GM19468 (cell line): Measurements from ENCODE around the gene KCNJ3.
"Not testable (repeated sequence)": the region's sequence is repeated elsewhere in the genome, so short reads cannot be mapped to it uniquely, and the experiment has no call there.

ENCODE experiments used
- ATAC-seq: cut with Tn5 transposase; IDR thresholded peaks from one replicate; pipeline ENCODE4 v1.9.1; 2021; ENCODE audit warnings: mild to moderate bottlenecking, moderate library complexity, moderate number of reproducible peaks; ENCODE audit not compliant: unreplicated experiment; ENCODE audit errors: extremely low read depth

KCNJ3 gene

GRCh38 chr2:154836632-154837031, 138.1 kb downstream of the KCNJ3 start:
- ATAC-seq, result no peak

GRCh38 chr2:154837035-154837434, 138.5 kb downstream of the KCNJ3 start:
- ATAC-seq, result no peak

GRCh38 chr2:154844513-154844912, 146.0 kb downstream of the KCNJ3 start:
- no peak for ATAC-seq

- ATAC-seq, result no peak
These were observed 148.3 kb downstream of the KCNJ3 start for GRCh38 chr2:154846842-154847241.

- no peak for ATAC-seq
These were observed 151.0 kb downstream of the KCNJ3 start for GRCh38 chr2:154849482-154849881.

GRCh38 chr2:154850532-154850931, 152.0 kb downstream of the KCNJ3 start:
- ATAC-seq, result no peak

GRCh38 chr2:154855138-154855537, 156.6 kb downstream of the KCNJ3 start:
- ATAC-seq, result no peak

GRCh38 chr2:154867151-154867550, 168.7 kb downstream of the KCNJ3 start:
- not testable (repeated sequence) for ATAC-seq

GRCh38 chr2:154875999-154876398, 177.5 kb downstream of the KCNJ3 start:
- no peak for ATAC-seq

- ATAC-seq, result no peak
These were observed 184.2 kb downstream of the KCNJ3 start for GRCh38 chr2:154882725-154883124.

GRCh38 chr2:154886316-154886715, 187.8 kb downstream of the KCNJ3 start:
- no peak for ATAC-seq

- no peak for ATAC-seq
These were observed 199.8 kb downstream of the KCNJ3 start for GRCh38 chr2:154898269-154898668.

- no peak for ATAC-seq
These were observed 202.6 kb downstream of the KCNJ3 start for GRCh38 chr2:154901063-154901462.
